ENCODE data around the gene PRR20B. TPM values are rescaled to one million over a fixed set of nuclear protein-coding genes. Genes with fewer than 3 reads are reported as not detected.
"Not testable (repeated sequence)": the region's sequence is repeated elsewhere in the genome, so short reads cannot be mapped to it uniquely, and the experiment has no call there.

PRR20B gene
- total RNA-seq = not detected
- long read RNA-seq = 0 reads

- DNase-seq (ENCODE audit: low spot score) = not testable (repeated sequence)
These were observed at the start of gene PRR20B for GRCh38 chr13:57147188-57147587. Gene PRR20B (plus strand): TSS chr13:57147488. CDS start chr13:57147875, 387 bp downstream.

- DNase-seq (ENCODE audit: low spot score) = no peak
These were observed 32.3 kb upstream of the PRR20B start for GRCh38 chr13:57114945-57115344.

- DNase-seq (ENCODE audit: low spot score) = no peak
These were observed 23.6 kb upstream of the PRR20B start for GRCh38 chr13:57123681-57124080.

- DNase-seq (ENCODE audit: low spot score) = no peak
These were observed 18.4 kb upstream of the PRR20B start for GRCh38 chr13:57128909-57129308.

GRCh38 chr13:57136093-57136492 lies 11.2 kb upstream of the PRR20B start:
- no peak for DNase-seq (ENCODE audit: low spot score)

- DNase-seq (ENCODE audit: low spot score) = no peak
These were observed 9.7 kb upstream of the PRR20B start for GRCh38 chr13:57137585-57137984.

GRCh38 chr13:57138988-57139387 lies 8.3 kb upstream of the PRR20B start:
- DNase-seq (ENCODE audit: low spot score) = no peak

- not testable (repeated sequence) for DNase-seq (ENCODE audit: low spot score)
These were observed 7.5 kb upstream of the PRR20B start for GRCh38 chr13:57139781-57140180.

GRCh38 chr13:57140235-57140968 lies 6.9 kb upstream of the PRR20B start, which contains the start of gene PRR20A:
Gene PRR20A (plus strand): TSS chr13:57140918. CDS start chr13:57141305, 387 bp downstream.
- DNase-seq (ENCODE audit: low spot score) = not testable (repeated sequence)

- not testable (repeated sequence) for DNase-seq (ENCODE audit: low spot score)
These were observed 818 bp downstream of the PRR20B start for GRCh38 chr13:57148106-57148505.

GRCh38 chr13:57153761-57154160 lies 6.5 kb downstream of the PRR20B start, which contains the start of gene PRR20C:
Gene PRR20C (plus strand): TSS chr13:57154061. CDS start chr13:57154448, 387 bp downstream.
- DNase-seq (ENCODE audit: low spot score) = not testable (repeated sequence)

- not testable (repeated sequence) for DNase-seq (ENCODE audit: low spot score)
These were observed 13.0 kb downstream of the PRR20B start, which contains the start of gene PRR20D for GRCh38 chr13:57160332-57160731. Gene PRR20D (plus strand): TSS chr13:57160632. CDS start chr13:57161019, 387 bp downstream.

GRCh38 chr13:57166897-57167296 lies 19.6 kb downstream of the PRR20B start, which contains the start of gene PRR20E:
Gene PRR20E (plus strand): TSS chr13:57167197. CDS start chr13:57167584, 387 bp downstream.
- DNase-seq (ENCODE audit: low spot score) = not testable (repeated sequence)

GRCh38 chr13:57191667-57192066 lies 44.4 kb downstream of the PRR20B start:
- DNase-seq (ENCODE audit: low spot score) = no peak

Other genes starting within 250 kb of the PRR20B start
- not detected for gene PRR20A, start 6.6 kb upstream of the PRR20B start, total RNA-seq
- gene PRR20C, start 6.6 kb downstream of the PRR20B start, total RNA-seq = not detected
- not detected for gene PRR20D, start 13.1 kb downstream of the PRR20B start, total RNA-seq
- not detected for gene PRR20E, start 19.7 kb downstream of the PRR20B start, total RNA-seq